GM19239 (cell line): ENCODE results near the gene SPN.
A peak's percentile ranks its signal among the peaks of the same experiment; 100 is the strongest.
"Not testable (repeated sequence)": the region's sequence is repeated elsewhere in the genome, so short reads cannot be mapped to it uniquely, and the experiment has no call there.

ENCODE experiments used
- DNase-seq: peaks from one replicate; pipeline ENCODE4 v3.0.0; 2011; ENCODE audit warnings: low spot score; ENCODE audit not compliant: insufficient read length
- FAIRE-seq: peaks from 2 replicates; lab custom pipeline; 2011; peaks lifted over from hg19 to GRCh38; lab: Jason Lieb, UNC

SPN gene, protein sequence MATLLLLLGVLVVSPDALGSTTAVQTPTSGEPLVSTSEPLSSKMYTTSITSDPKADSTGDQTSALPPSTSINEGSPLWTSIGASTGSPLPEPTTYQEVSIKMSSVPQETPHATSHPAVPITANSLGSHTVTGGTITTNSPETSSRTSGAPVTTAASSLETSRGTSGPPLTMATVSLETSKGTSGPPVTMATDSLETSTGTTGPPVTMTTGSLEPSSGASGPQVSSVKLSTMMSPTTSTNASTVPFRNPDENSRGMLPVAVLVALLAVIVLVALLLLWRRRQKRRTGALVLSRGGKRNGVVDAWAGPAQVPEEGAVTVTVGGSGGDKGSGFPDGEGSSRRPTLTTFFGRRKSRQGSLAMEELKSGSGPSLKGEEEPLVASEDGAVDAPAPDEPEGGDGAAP

DNA sequence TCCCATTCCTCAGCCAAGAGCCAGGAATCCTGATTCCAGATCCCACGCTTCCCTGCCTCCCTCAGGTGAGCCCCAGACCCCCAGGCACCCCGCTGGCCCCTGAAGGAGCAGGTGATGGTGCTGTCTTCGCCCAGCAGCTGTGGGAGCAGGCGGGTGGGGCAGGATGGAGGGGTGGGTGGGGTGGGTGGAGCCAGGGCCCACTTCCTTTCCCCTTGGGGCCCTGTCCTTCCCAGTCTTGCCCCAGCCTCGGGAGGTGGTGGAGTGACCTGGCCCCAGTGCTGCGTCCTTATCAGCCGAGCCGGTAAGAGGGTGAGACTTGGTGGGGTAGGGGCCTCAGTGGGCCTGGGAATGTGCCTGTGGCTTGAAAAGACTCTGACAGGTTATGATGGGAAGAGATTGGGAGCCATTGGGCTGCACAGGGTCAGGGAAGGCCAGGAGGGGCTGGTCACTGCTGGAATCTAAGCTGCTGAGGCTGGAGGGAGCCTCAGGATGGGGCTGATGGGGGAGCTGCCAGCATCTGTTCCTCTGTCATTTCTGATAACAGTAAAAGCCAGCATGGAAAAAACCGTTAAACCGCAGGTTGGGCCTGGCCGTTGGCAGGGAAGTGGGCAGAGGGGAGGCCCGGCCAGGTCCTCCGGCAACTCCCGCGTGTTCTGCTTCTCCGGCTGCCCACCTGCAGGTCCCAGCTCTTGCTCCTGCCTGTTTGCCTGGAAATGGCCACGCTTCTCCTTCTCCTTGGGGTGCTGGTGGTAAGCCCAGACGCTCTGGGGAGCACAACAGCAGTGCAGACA, at the start of gene SPN:
Gene SPN (plus strand): TSS at position 232 of the 791 bp plus-strand sequence. CDS start 482 bp downstream, at position 714.
- peak; percentile 52 for FAIRE-seq
- DNase-seq, result no peak

DNA sequence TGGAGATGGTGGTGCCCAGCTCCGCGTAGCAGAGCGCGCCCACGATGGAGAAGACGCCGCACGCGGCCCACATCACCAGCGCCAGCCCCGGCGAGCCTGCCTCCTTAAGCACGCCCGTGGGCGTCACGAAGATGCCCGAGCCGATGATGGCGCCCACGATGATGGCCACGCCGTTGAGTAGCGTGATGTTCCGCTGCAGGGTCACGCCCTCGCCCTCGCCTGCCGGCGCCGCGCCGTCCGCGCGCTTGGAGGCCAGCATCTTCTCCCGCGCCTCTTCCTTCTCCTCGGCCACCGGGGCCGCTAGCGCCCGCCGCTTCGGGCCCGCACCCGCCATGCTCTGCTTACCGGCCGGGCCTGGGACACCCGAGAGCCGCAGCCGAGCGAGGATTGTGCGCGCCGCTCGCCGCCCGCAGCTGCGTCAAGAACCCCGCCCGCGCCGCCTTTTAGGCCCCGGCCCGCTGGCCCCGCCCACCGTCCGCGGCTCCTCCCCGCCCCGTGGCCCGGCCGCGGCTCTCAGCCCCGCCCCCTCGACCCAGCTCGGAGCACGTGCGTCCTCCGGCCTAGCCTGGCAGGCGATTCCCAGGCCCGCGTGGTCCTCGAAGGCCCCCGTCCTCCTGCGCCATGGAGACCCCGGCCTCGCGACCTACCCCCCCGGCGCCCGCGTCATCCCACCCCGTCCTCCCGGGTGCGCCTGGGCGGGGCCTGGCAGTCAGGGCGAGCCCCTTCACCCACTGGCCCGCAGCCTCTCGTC, 49.6 kb upstream of the SPN start:
- not testable (repeated sequence) for FAIRE-seq

DNA sequence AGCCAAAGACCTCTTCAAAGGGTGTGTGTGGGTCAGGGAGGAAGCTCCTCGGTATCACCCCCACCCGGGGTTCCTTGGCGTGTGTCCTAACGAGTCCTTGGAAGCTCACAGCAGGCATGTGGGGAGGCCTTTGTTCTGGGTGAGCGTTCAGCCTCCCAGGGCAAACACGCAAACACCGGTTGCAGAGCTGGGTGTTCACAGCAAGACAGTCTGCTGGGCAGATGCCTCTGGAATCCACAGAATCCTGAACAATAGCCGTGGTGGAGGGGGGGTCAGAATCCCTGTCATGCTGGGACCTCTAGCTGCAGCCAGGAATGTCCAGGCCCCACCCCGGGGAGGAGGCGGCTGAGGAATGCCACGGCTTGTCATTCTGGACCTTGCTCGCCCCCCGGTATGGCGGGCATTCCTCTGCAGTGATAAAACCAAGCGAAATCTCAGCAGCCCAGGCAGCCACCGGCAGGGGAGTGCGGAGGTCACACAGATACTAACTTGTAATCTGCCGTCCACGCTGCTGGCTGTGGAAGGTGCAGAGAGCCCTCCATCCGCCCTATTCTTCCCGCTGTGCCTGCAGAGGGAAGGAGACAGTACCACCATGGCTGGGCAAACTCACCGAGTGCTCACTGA, 48.2 kb upstream of the SPN start:
- FAIRE-seq, DNase-seq: not testable (repeated sequence)

More for the DNA sequence above, 49.6 kb upstream of the SPN start:
- peak; percentile 59 for DNase-seq

DNA sequence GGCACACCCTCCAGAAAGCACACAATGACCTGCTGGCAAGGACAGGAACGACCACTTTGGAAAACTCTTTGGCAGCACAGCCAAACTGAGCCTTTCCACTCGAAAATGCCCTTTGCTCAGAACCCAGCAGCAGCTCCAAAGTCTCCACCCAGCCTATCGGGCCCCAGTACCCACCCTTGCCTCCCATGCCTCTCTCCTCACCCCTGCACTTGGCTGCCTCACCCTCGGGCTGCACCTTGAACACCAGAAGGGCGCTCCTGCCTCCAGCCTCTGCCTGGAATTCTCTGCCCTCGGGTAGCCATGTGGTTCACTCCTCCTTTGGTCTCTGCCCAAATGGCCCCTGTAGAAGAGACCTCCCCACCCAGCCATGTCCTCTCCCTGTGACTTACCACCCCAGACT, 46.9 kb upstream of the SPN start:
- DNase-seq, FAIRE-seq: not testable (repeated sequence)

DNA sequence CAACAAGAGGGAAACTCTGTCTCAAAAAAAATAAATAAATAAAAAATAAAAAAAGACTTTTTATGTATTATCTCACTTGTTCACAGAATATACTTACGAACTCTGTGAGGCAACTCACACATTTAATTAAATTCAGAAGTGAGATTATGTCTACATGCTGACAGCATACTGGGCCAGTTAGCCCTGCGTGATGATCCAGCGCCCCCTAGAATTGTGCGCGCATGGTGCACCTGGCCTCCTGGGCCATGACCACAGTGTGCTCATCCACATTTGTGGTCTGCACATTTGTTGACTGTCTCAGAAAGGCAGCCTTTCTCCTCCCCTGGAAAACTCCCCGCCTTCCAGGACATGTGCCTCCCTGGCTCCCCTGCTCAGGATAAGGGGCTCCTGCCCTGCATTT, 42.5 kb upstream of the SPN start:
- FAIRE-seq, DNase-seq: not testable (repeated sequence)

DNA sequence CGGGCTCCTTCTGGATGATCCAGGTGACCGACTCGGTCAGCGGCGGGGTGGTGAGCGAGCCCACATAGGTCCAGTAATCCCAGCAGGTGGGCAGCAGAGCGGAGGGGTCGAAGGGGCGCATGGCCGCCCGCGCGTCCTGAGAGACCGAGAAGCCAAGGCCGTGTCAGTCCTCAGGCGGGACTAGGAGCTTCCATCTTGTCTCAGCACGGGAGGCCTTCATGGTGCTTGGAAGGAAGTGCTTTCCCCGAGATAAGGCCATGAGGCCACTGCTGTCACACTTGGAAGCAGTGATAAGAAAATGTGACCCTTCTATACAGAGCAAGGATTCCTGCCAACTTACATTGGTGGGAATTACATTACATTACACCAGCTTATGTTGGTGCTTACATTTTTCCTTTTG, 40.3 kb upstream of the SPN start:
- FAIRE-seq, result not testable (repeated sequence)

DNA sequence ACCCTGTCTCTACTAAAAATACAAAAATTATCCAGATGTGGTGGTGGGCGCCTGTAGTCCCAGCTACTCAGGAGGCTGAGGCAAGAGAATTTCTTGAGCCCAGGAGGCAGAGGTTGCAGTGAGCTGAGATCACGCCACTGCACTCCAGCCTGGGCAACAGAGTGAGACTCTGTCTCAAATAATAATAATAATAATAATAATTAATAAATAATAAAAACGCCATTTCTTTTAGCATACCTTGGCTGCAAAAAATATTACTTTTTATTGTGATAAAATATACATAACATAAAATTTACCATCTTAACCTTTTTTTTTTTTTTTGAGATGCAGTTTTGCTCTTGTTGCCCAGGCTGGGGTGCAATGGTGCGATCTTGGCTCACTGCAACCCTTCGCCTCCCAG, 39.8 kb upstream of the SPN start:
- FAIRE-seq, DNase-seq: not testable (repeated sequence)

More for the DNA sequence above, 40.3 kb upstream of the SPN start:
- not testable (repeated sequence) for DNase-seq

GRCh38 chr16:29625114-29625513, 37.9 kb upstream of the SPN start:
- DNase-seq, FAIRE-seq: not testable (repeated sequence)

- not testable (repeated sequence) for DNase-seq
- FAIRE-seq, result peak; percentile 74
Measured at GRCh38 chr16:29626778-29627331, 36.2 kb upstream of the SPN start.

GRCh38 chr16:29627661-29628075, 35.4 kb upstream of the SPN start:
- not testable (repeated sequence) for FAIRE-seq, DNase-seq

- not testable (repeated sequence) for FAIRE-seq
Measured at GRCh38 chr16:29628707-29629106, 34.3 kb upstream of the SPN start.

GRCh38 chr16:29629318-29629717, 33.7 kb upstream of the SPN start:
- DNase-seq, FAIRE-seq: not testable (repeated sequence)

More at GRCh38 chr16:29628707-29629106, 34.3 kb upstream of the SPN start:
- DNase-seq, result not testable (repeated sequence)

- not testable (repeated sequence) for FAIRE-seq, DNase-seq
Measured at GRCh38 chr16:29631658-29632057, 31.4 kb upstream of the SPN start.

GRCh38 chr16:29635902-29636301, 27.1 kb upstream of the SPN start:
- not testable (repeated sequence) for DNase-seq, FAIRE-seq

DNA sequence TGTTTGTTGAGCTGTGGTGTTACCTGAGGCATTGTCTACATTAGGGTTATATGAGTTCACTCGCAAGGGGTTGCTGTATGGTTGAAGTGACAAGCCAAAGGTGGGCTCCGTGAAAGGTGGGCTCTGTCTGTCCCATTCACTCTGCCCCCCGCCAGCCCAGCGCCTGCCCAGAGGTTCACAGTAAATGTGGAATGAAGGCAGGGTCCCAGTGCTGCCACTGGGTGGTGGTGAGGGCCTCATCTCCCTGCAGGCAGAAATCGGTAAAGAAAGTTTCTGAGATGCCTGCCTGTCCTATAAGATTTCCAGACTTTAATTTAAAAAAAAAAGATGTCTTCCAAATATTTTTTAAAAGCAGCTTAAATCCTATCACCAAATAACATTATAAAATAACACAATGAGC, 26.7 kb upstream of the SPN start:
- not testable (repeated sequence) for DNase-seq, FAIRE-seq

DNA sequence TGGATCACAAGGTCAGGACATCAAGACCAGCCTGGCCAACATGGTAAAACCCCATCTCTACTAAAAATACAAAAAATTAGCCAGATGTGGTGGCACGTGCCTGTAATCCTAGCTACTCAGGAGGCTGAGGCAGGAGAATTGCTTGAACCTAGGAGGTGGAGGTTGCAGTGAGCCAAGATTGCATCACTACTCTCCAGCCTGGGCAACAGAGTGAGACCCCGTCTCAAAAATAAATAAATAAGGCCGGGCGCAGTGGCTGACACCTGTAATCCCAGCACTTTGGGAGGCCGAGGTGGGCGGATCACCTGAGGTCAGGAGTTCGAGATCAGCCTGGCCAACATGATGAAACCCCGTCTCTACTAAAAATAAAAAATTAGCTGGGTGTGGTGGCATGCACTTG, 24.3 kb upstream of the SPN start:
- FAIRE-seq, DNase-seq: not testable (repeated sequence)

DNA sequence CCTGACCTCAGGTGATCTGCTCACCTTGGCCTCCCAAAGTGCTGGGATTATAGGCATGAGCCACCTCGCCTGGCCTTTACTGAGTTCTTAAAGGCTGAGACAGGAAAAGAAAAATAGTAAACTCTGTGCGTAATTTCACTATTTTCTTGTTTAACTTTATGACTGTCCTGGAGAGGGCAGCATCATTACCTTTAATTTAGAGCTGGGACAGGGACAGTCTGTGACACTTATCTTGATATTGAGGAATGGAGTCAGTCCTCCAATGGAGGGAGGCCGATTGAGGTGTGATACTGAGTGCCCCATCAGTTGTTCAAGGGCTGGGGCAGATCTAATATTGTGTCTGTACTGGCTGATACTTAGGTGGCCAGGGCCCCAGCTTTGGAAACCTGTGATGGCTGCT, 21.5 kb upstream of the SPN start:
- FAIRE-seq (no peak), DNase-seq (no peak)

- FAIRE-seq (no peak), DNase-seq (no peak)
Measured at GRCh38 chr16:29643596-29643995, 19.5 kb upstream of the SPN start.

GRCh38 chr16:29644338-29644857, 18.6 kb upstream of the SPN start:
- peak; percentile 90 for FAIRE-seq
- DNase-seq, result no peak
